NK-92 (cell line): ENCODE data around the gene CLEC20A.

Experiments
- DNase-seq: peaks from one replicate; lab custom pipeline; 2025; ENCODE audit not compliant: unreplicated experiment; lab: John Stamatoyannopoulos, UW

Gene CLEC20A

GRCh38 chr1:178496410-178497135 lies at the start of gene CLEC20A:
TSS of gene CLEC20A (minus strand) at chr1:178496964. CDS start at chr1:178496939, 25 bp downstream.
- DNase-seq: no peak

GRCh38 chr1:178544531-178544930 lies 47.8 kb upstream of the CLEC20A start:
- DNase-seq: no peak

GRCh38 chr1:178543290-178543607 lies 46.5 kb upstream of the CLEC20A start:
- DNase-seq: no peak

GRCh38 chr1:178542554-178543289 lies 46.0 kb upstream of the CLEC20A start:
- no peak for DNase-seq

GRCh38 chr1:178541829-178542553 lies 45.2 kb upstream of the CLEC20A start:
- DNase-seq: no peak

GRCh38 chr1:178541379-178541778 lies 44.6 kb upstream of the CLEC20A start:
- no peak for DNase-seq

- DNase-seq: no peak
Observed at GRCh38 chr1:178540646-178541045, 43.9 kb upstream of the CLEC20A start.

- DNase-seq: no peak
Observed at GRCh38 chr1:178540204-178540603, 43.4 kb upstream of the CLEC20A start.

GRCh38 chr1:178539291-178539690 lies 42.5 kb upstream of the CLEC20A start:
- DNase-seq: no peak

GRCh38 chr1:178538192-178538916 lies 41.6 kb upstream of the CLEC20A start:
- DNase-seq: no peak

- no peak for DNase-seq
Observed at GRCh38 chr1:178537382-178538090, 40.8 kb upstream of the CLEC20A start.

- DNase-seq: no peak
Observed at GRCh38 chr1:178536844-178537371, 40.1 kb upstream of the CLEC20A start.

GRCh38 chr1:178536329-178536728 lies 39.6 kb upstream of the CLEC20A start:
- DNase-seq: no peak

- DNase-seq: no peak
Observed at GRCh38 chr1:178534137-178534868, 37.5 kb upstream of the CLEC20A start.

GRCh38 chr1:178533121-178533946 lies 36.6 kb upstream of the CLEC20A start:
- DNase-seq: no peak

- DNase-seq: no peak
Observed at GRCh38 chr1:178532392-178532791, 35.6 kb upstream of the CLEC20A start.

GRCh38 chr1:178531887-178532286 lies 35.1 kb upstream of the CLEC20A start:
- DNase-seq: no peak

- DNase-seq: no peak
Observed at GRCh38 chr1:178530502-178530901, 33.7 kb upstream of the CLEC20A start.

GRCh38 chr1:178530037-178530402 lies 33.3 kb upstream of the CLEC20A start:
- DNase-seq: no peak
